Measurements from ENCODE around the gene SEC14L6.

DNA sequence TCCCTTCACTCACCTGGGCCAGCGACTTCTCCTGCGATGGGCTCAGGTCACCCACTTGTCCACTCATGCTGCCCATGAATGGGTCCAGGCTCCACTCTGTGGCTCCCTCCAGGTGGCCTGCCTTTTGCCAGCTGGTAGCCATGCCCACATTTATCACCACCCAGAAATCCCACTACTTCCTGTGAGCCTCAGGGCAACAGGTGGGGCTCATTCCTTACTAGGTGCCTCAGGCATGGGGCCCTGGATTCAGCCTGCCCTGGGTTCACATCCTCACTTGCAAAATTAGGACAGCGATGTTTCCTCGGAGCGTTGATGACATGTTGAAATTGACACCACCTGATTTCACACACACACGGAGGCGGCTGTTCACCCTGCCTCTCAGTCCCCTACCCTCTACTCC, at the start of gene SEC14L6:
- TF ChIP-seq POLR2A (IDR thresholded peaks at IDR 0.05) = no peak
- TF ChIP-seq CTCF (IDR thresholded peaks at IDR 0.05) = no peak
